Thyroid gland (tissue), 4 donors: Measurements from ENCODE around the gene PGP. TPM values are rescaled to one million over a fixed set of nuclear protein-coding genes. Genes with fewer than 3 reads are reported as not detected.
"Not testable (repeated sequence)": the region's sequence is repeated elsewhere in the genome, so short reads cannot be mapped to it uniquely, and the experiment has no call there.

ENCODE experiments used
- DNase-seq, 2 donors: peaks; one replicate each; pipeline ENCODE4 v3.0.0-alpha.2; 2019
- H3K27ac ChIP-seq, 3 donors: fragments of 200-600 bp; sonication (generic); 1 replicate in 2 of 3; 2 replicates in 1 of 3; pipeline ENCODE4 v1.5.1; 2016 to 2019; ENCODE audit warnings: mild to moderate bottlenecking in 1 of 3, moderate library complexity in 1 of 3
- H3K27me3 ChIP-seq: fragments of 200-600 bp; sonication (generic); one replicate; pipeline ENCODE4 v1.5.1; 2019
- H3K36me3 ChIP-seq, 2 donors: fragments of 200-600 bp; sonication (generic); one replicate each; pipeline ENCODE4 v1.5.1; 2016 to 2019
- H3K4me1 ChIP-seq, 2 donors: fragments of 200-600 bp; sonication (generic); one replicate each; pipeline ENCODE4 v1.5.1; 2017 to 2019
- H3K4me3 ChIP-seq, 3 donors: fragments of 200-600 bp; sonication (generic); replicated peaks in 1 of 3; 1 replicate in 2 of 3; 2 replicates in 1 of 3; pipeline ENCODE4 v1.5.1; 2016; ENCODE audit warnings: mild to moderate bottlenecking in 1 of 3
- H3K9me3 ChIP-seq: fragments of 200-600 bp; sonication (generic); one replicate; pipeline ENCODE4 v1.5.1; 2017
- CTCF ChIP-seq, 6 experiments: fragments of 200-600 bp in 3 of 6; fragments of 450-650 bp in 3 of 6; sonication (generic) in 3 of 6; IDR thresholded peaks; one replicate each; pipeline ENCODE4 v1.5.1; 2016 to 2019; ENCODE audit warnings: antibody characterized with exemption in 6 of 6, mild to moderate bottlenecking in 2 of 6, inconsistent platforms in 1 of 6, moderate library complexity in 1 of 6
- POLR2A ChIP-seq, 2 donors: fragments of 450-650 bp; IDR thresholded peaks; one replicate each; pipeline ENCODE4 v1.6.1; 2017; ENCODE audit warnings: antibody characterized with exemption in 2 of 2, mild to moderate bottlenecking in 2 of 2, moderate library complexity in 1 of 2
- WGBS, 2 donors: methylation state at CpG; one replicate each; pipeline ENCODE4 v1.1.5; 2017; 5-methylcytosine and 5-hydroxymethylcytosine counted together
- intact Hi-C: fragments of 100-400 bp; cut with DNase I; formaldehyde crosslinking; loops from one replicate; pipeline ENCODE4 v1.15.1; 2023
- total RNA-seq, 4 donors: library from RNA; depleted of rRNA; stranded (reverse); fragments of >200 nt; gene quantifications; one replicate each; pipeline ENCODE4 v1.2.3, GENCODE V29; 2016

Gene PGP, protein sequence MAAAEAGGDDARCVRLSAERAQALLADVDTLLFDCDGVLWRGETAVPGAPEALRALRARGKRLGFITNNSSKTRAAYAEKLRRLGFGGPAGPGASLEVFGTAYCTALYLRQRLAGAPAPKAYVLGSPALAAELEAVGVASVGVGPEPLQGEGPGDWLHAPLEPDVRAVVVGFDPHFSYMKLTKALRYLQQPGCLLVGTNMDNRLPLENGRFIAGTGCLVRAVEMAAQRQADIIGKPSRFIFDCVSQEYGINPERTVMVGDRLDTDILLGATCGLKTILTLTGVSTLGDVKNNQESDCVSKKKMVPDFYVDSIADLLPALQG
- 10 to 100 TPM; 13.4 to 44.0 (median 28.8) TPM for total RNA-seq

GRCh38 chr16:2214719-2214968 is at the start of gene PGP:
Gene PGP (minus strand): TSS chr16:2214840. CDS start chr16:2214777, 63 bp downstream.
- H3K36me3 ChIP-seq, result no peaks in the 10 kb centered on the region
- peaks cover 21 to 31% of the 10 kb centered on the region in 2 donors for H3K4me1 ChIP-seq
- no peak for TF ChIP-seq POLR2A (IDR thresholded peaks at IDR 0.05)
- TF ChIP-seq CTCF (IDR thresholded peaks at IDR 0.05), result no peak
- 0% methylated on average over 4 of the region's 48 CpGs; no CpG with 5 or more reads in 1 of the 2 donors for whole genome bisulfite sequencing, 2 donors
- DNase-seq, result no peak
- intact Hi-C loops, result no loop called here
- peak within 1 kb of the TSS; percentile 80 to 94 (median 89) for H3K27ac ChIP-seq
- no peaks in the 10 kb centered on the region for H3K9me3 ChIP-seq
- H3K27me3 ChIP-seq, result no peaks in the 10 kb centered on the region
- peak within 1 kb of the TSS; percentile 52 to 81 (median 77) for H3K4me3 ChIP-seq

DNA sequence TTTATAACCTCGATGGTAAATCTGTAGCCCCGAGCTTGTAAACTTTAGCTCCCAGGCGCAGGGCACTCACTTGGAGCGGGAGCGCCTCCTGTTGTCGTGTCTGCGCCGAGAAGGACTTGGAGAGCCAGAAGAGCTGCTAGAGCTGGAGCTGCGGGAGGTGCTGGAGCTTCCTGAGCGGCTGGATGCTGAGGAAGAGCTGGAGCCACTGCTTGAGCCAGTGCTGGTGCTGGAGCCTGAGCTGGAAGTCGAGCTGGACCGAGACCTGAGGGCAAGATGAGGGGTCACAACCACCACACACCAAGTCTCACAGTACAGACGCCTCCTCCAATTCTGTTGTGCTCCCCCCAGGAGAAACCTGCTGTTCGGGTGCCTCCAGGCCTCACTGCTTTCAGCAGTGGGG is 48.4 kb upstream of the PGP start:
- 81 to 90% methylated on average over 11 to 14 of the region's 14 CpGs for whole genome bisulfite sequencing, 2 donors
- H3K36me3 ChIP-seq, result peaks cover 38 to 51% of the 10 kb centered on the region in 2 donors
- H3K27ac ChIP-seq, H3K27me3 ChIP-seq, H3K9me3 ChIP-seq, H3K4me1 ChIP-seq, DNase-seq, H3K4me3 ChIP-seq: not testable (repeated sequence)
- intact Hi-C loops, result loop anchor here (5.0 to 10.0 kb wide), 2 partner anchors 66 to 162 kb away; partner anchors contain the start of genes CASKIN1 and CCNF

DNA sequence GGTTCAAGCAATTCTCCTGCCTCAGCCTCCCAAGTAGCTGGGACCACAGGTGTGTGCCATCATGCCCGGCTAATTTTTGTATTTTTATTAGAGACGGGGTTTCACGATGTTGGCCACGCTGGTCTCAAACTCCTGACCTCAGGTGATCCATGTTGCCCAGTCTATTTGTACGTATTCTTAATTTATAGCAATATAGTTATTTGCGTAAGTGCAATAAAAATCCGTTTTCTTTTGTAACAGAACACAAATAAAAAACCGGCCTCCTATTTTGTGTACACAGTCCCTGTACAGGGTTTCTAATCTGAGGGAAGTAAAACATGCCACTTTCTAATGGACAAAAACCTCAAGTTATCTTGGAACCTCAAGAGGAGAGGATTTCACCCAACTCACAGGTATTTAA is 45.6 kb upstream of the PGP start:
- H3K4me1 ChIP-seq, result no peaks in the 10 kb centered on the region
- no peak for DNase-seq
- peaks cover 62 to 79% of the 10 kb centered on the region in 2 donors for H3K36me3 ChIP-seq
- H3K9me3 ChIP-seq, result no peaks in the 10 kb centered on the region
- WGBS, 2 donors, result 97 to 98% methylated on average over 8 of the region's 8 CpGs
- no peaks in the 10 kb centered on the region for H3K27me3 ChIP-seq
- no peak overlapping the region for H3K4me3 ChIP-seq
- intact Hi-C loops, result loop anchor here (5.0 to 10.0 kb wide), 2 partner anchors 63 to 165 kb away; partner anchors contain the start of genes CASKIN1 and CCNF
- TF ChIP-seq POLR2A (IDR thresholded peaks at IDR 0.05) (no peak), CTCF (IDR thresholded peaks at IDR 0.05) (no peak)
- H3K27ac ChIP-seq, result no peak overlapping the region

DNA sequence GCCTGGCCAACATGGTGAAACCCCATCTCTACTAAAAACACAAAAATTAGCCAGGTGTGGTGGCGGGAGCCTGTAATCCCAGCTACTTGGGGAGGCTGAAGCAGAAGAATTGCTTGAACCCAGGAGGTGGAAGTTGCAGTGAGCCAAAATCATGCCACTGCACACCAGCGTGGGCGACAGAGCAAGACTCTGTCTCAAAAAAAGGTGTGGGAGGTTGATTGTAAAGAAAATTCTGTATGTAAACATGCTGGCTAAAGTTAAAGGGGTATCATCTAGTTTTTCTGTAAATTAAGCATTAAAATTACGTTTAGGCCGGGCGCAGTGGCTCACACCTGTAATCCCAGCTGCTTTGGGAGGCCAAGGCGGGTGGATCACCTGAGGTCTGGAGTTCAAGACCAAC is 43.9 kb upstream of the PGP start:
- intact Hi-C loops, H3K4me3 ChIP-seq, H3K4me1 ChIP-seq, H3K27me3 ChIP-seq, H3K27ac ChIP-seq, DNase-seq, H3K9me3 ChIP-seq: not testable (repeated sequence)
- H3K36me3 ChIP-seq, result peaks cover 78 to 88% of the 10 kb centered on the region in 2 donors
- WGBS, 2 donors, result 98% methylated on average over 7 of the region's 7 CpGs

GRCh38 chr16:2257726-2258125 is 43.1 kb upstream of the PGP start:
- peaks cover 0 to 6% of the 10 kb centered on the region in 2 donors for H3K4me1 ChIP-seq
- H3K27ac ChIP-seq, result no peak overlapping the region
- H3K4me3 ChIP-seq, result no peak overlapping the region
- no peaks in the 10 kb centered on the region for H3K27me3 ChIP-seq
- intact Hi-C loops, result no loop called here
- no peaks in the 10 kb centered on the region for H3K9me3 ChIP-seq
- H3K36me3 ChIP-seq, result peaks cover 80 to 88% of the 10 kb centered on the region in 2 donors
- TF ChIP-seq CTCF (IDR thresholded peaks at IDR 0.05), result no peak
- WGBS, 2 donors, result 95 to 99% methylated on average over 6 of the region's 6 CpGs
- DNase-seq, result no peak

DNA sequence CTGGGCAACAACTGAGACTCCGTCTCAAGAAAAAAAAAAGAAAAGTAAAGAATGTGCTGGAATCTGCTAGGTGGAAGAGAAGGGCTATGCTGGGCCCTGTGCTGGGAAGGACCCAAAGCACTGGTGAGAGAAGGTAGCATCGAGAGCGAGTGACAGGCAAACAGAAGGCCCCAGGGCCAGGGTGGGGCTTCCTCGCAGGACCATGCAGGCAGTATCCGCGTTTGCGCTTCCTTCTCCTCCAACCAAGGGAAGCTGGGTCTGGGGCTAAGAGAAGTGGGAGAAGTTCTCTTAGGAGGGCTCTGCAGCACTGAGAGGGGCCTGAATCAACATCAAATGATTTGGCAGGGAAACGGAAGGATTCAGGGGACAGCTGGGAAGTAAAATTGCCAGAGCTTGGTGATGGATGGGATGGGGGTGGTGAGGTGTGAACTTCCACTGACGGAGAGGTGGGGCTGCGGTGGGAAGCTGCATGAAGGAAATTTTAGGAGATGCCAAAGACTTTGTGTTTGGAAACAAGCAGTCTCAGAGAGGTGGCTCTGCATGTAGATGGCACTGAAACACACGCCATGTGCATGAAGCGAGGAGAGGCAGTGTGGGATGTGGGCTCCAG is 42.0 kb upstream of the PGP start:
- Histone ChIP-seq H3K27me3 (no peaks in the 10 kb centered on the region), H3K4me1 (peaks cover 3 to 17% of the 10 kb centered on the region in 2 donors), H3K4me3 (no peak overlapping the region), H3K36me3 (peaks cover 69 to 79% of the 10 kb centered on the region in 2 donors), H3K9me3 (no peaks in the 10 kb centered on the region), H3K27ac (no peak overlapping the region)
- DNase-seq, result no peak
- intact Hi-C loops, result no loop called here
- 90 to 91% methylated on average over 12 of the region's 12 CpGs for WGBS, 2 donors
- TF ChIP-seq CTCF (IDR thresholded peaks at IDR 0.05), result no peak
